HG02938 (cell line): ENCODE data around the gene SLC17A7.
"Not testable (repeated sequence)": the region's sequence is repeated elsewhere in the genome, so short reads cannot be mapped to it uniquely, and the experiment has no call there.

Experiments used
- ATAC-seq: cut with Tn5 transposase; IDR thresholded peaks from one replicate; pipeline ENCODE4 v1.9.1; 2021; ENCODE audit warnings: mild to moderate bottlenecking, moderate library complexity; ENCODE audit not compliant: unreplicated experiment

SLC17A7 gene

GRCh38 chr19:49441210-49441959 is at the start of gene SLC17A7:
Gene SLC17A7 (minus strand): TSS chr19:49441527. CDS start chr19:49441379, 148 bp downstream.
- no peak for ATAC-seq

GRCh38 chr19:49490287-49491029 is 49.1 kb upstream of the SLC17A7 start:
- ATAC-seq = no peak

GRCh38 chr19:49489601-49490167 is 48.4 kb upstream of the SLC17A7 start:
- ATAC-seq = no peak

GRCh38 chr19:49488863-49489537 is 47.7 kb upstream of the SLC17A7 start:
- ATAC-seq = no peak

- no peak for ATAC-seq
Observed at GRCh38 chr19:49488046-49488862, 46.9 kb upstream of the SLC17A7 start.

GRCh38 chr19:49487277-49488045 is 46.1 kb upstream of the SLC17A7 start, which contains the start of gene RPL13A:
Gene RPL13A (plus strand): TSS chr19:49487608. CDS start chr19:49487630, 22 bp downstream.
- ATAC-seq = peak; percentile 87

GRCh38 chr19:49486710-49487276 is 45.5 kb upstream of the SLC17A7 start:
- no peak for ATAC-seq

- ATAC-seq = no peak
Observed at GRCh38 chr19:49486232-49486631, 44.9 kb upstream of the SLC17A7 start.

GRCh38 chr19:49481020-49481683 is 39.8 kb upstream of the SLC17A7 start:
- no peak for ATAC-seq

- ATAC-seq = no peak
Observed at GRCh38 chr19:49479975-49480628, 38.8 kb upstream of the SLC17A7 start.

GRCh38 chr19:49475995-49476880 is 34.9 kb upstream of the SLC17A7 start:
- ATAC-seq = no peak

GRCh38 chr19:49475191-49475917 is 34.0 kb upstream of the SLC17A7 start:
- ATAC-seq = no peak

GRCh38 chr19:49474542-49474924 is 33.2 kb upstream of the SLC17A7 start:
- ATAC-seq = no peak

- ATAC-seq = peak; percentile 40
Observed at GRCh38 chr19:49473868-49474541, 32.7 kb upstream of the SLC17A7 start, which contains the start of gene FLT3LG. Gene FLT3LG (plus strand): TSS chr19:49474215. CDS start chr19:49474640, 425 bp downstream.

- not testable (repeated sequence) for ATAC-seq
Observed at GRCh38 chr19:49473501-49473867, 32.2 kb upstream of the SLC17A7 start.

- ATAC-seq = no peak
Observed at GRCh38 chr19:49472936-49473335, 31.6 kb upstream of the SLC17A7 start.
